Heart right ventricle (tissue), 16 donors: Measurements from ENCODE around the gene TBC1D3B. TPM values are rescaled to one million over a fixed set of nuclear protein-coding genes. Genes with fewer than 3 reads are reported as not detected.
A peak's percentile ranks its signal among the peaks of the same experiment; 100 is the strongest.

Source experiments
- ATAC-seq, 8 donors: fragments of 200-7000 bp; cut with Tn5 transposase; one replicate each; pipeline ENCODE4 v1.9.1; 2020; ENCODE audit warnings: mild to moderate bottlenecking in 8 of 8, moderate library complexity in 8 of 8, moderate number of reproducible peaks in 1 of 8
- DNase-seq, 2 donors: peaks; one replicate each; pipeline ENCODE4 v3.0.0-alpha.2; 2020
- H3K27ac ChIP-seq, 10 donors: fragments of 200-600 bp; sonication (generic) in 2 of 10; one replicate each; pipeline versions ENCODE4 v1.5.0 to v1.8.0; 2020 to 2022; ENCODE audit warnings: mild to moderate bottlenecking in 3 of 10
- H3K27me3 ChIP-seq, 7 donors: fragments of 200-600 bp; one replicate each; pipeline ENCODE4 v1.8.0; 2021 to 2022; ENCODE audit warnings: mild to moderate bottlenecking in 2 of 7
- H3K36me3 ChIP-seq, 9 donors: fragments of 200-600 bp; sonication (generic) in 1 of 9; one replicate each; pipeline versions ENCODE4 v1.5.0 to v1.8.0; 2020 to 2022; ENCODE audit warnings: mild to moderate bottlenecking in 2 of 9
- H3K4me1 ChIP-seq, 9 donors: fragments of 200-600 bp; sonication (generic) in 1 of 9; one replicate each; pipeline versions ENCODE4 v1.5.0 to v1.8.0; 2020 to 2022; ENCODE audit warnings: mild to moderate bottlenecking in 4 of 9
- H3K4me3 ChIP-seq, 10 donors: fragments of 200-600 bp; sonication (generic) in 2 of 10; one replicate each; pipeline versions ENCODE4 v1.5.0 to v1.8.0; 2020 to 2022; ENCODE audit warnings: mild to moderate bottlenecking in 7 of 10, moderate library complexity in 2 of 10
- H3K9me3 ChIP-seq, 11 donors: fragments of 200-600 bp in 10 of 11; sonication (generic) in 2 of 11; one replicate each; pipeline versions ENCODE4 v1.5.0 to v1.8.0; 2013 to 2022; ENCODE audit warnings: mild to moderate bottlenecking in 2 of 11, control low read depth in 1 of 11, moderate library complexity in 1 of 11
- WGBS, 2 donors: extraction: QIAGEN DNeasy Blood & Tissue Kit; methylation state at CpG; one replicate each; pipeline ENCODE4 v1.1.7; 2013; ENCODE audit warnings: inconsistent platforms in 1 of 2; 5-methylcytosine and 5-hydroxymethylcytosine counted together
- intact Hi-C, 10 donors: fragments of 100-400 bp; cut with DNase I; formaldehyde crosslinking; loops; one replicate each; pipeline versions ENCODE4 v1.11.1 to v1.14.2; 2022
- polyA plus RNA-seq, 2 donors: library from polyadenylated mRNA; stranded (reverse); fragments of 200-250 nt; gene quantifications; one replicate each; pipeline ENCODE4 v1.2.3, GENCODE V29; 2013
- total RNA-seq, 10 donors: library from RNA; stranded (reverse); fragmentation: NEBNext Ultra II Directional in 3 of 10; extraction: Animal tissue kit (Norgen Biotek cat#: 25700) in 3 of 10; gene quantifications; one replicate each; pipeline versions ENCODE4 v1.2.1 to v1.2.4, GENCODE V29; 2021 to 2023
- TF ChIP-seq, protein P1 (sequence below), 9 donors: fragments of 200-600 bp; sonication (generic) in 2 of 9; IDR thresholded peaks; one replicate each; pipeline versions ENCODE4 v1.5.0 to v1.8.0; 2021 to 2022; ENCODE audit warnings: antibody characterized with exemption in 9 of 9, mild to moderate bottlenecking in 5 of 9, moderate library complexity in 1 of 9
- donor health status: Arrhythmogenic right ventricular cardiomyopathy.
- donor health status: ischemic (EF 13 %, LVEDD 7.1; RV severe dilation, severe dysfunction).
- donor health status: healthy with polysubstance abuse.
- donor health status: DM: no; HTN: yes; CAD: no.
- donor health status: DM: no; HTN: no; CAD: no.
- donor health status: ischemic (EF 25% LVEDD 6.9; RV normal size, moderate dysfunction).
- donor health status: ischemic (EF 25% LVEDD 5.7; RV mildly dilated, moderate dysfunction).
- donor health status: healthy.
- donor health status: DM: yes; HTN: yes; CAD: no.
- donor health status: Ischemic cardiomyopathy.
- donor health status: ischemic (EF 35%, LVEDD 5.7; RV mildly dilated, moderate dysfunction).
- donor health status: nonischemic (EF 11% LVEDD 7.7; RV severe dilation, severe dysfunction).
- donor health status: DM: yes; HTN: yes; CAD: no.
- donor health status: PGD.
- donor health status: ischemic (EF 29% LVEDD 5.4; RV normal size, mild dysfunction).
- donor health status: nonischemic (EF 23%, LVEDD 6.1; RV moderate dilation, normal function).

Gene TBC1D3B
- total and polyA plus RNA-seq, 12 donors, result 0.42 to 5.9 (median 1.7) TPM

DNA sequence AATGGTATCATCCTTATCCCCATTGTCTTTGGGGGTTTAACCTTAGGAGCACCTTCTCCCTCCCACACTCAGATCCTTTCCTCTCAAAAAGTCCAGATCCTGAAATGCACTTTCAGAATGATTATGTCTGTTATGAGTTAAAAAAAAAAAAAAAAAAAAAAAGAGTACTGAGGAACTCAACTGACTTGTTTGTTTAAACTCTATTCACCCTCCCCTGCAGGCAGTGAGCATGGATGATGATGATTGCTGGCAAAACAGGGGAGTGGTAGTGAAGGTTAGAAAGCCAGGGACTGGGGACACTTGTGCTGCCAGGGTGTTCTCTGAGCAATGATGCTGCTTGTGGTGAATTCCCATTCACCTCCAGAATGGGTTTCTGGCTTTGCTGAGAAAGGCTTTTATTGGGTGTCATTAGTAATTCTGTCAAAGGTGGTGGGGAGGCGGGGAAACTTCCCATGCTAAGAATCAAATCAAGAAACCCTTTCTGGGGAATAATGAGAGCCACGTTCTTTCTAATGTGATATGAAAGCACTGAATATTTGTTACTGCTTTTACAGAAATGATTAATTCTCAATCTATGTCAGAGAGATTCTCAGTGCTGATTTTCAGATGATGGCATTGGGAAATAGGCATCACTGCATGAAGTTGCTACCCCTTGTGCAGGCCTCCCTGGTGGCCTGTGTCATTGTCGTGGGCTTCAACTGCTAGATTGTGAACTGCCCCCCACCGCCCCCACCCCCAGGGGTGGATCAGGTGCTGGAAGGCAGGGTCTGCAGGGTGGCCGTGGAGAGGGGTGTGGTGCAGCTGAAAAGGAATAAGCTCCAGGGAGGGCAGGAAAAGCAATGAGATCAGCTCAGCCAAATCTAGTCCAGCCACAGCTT lies 58.7 kb downstream of the TBC1D3B start:
- H3K4me3 ChIP-seq, result no peak overlapping the region
- ATAC-seq (peak in 1 of 8 donors; percentile 20), DNase-seq (no peak)
- no peak overlapping the region for H3K27ac ChIP-seq
- intact Hi-C loops, result loop anchor here in 3 of 10 donors (10.0 kb wide), 2 partner anchors 63 to 67 kb away; no protein-coding TSS in a partner anchor
- TF ChIP-seq, protein P1, sequence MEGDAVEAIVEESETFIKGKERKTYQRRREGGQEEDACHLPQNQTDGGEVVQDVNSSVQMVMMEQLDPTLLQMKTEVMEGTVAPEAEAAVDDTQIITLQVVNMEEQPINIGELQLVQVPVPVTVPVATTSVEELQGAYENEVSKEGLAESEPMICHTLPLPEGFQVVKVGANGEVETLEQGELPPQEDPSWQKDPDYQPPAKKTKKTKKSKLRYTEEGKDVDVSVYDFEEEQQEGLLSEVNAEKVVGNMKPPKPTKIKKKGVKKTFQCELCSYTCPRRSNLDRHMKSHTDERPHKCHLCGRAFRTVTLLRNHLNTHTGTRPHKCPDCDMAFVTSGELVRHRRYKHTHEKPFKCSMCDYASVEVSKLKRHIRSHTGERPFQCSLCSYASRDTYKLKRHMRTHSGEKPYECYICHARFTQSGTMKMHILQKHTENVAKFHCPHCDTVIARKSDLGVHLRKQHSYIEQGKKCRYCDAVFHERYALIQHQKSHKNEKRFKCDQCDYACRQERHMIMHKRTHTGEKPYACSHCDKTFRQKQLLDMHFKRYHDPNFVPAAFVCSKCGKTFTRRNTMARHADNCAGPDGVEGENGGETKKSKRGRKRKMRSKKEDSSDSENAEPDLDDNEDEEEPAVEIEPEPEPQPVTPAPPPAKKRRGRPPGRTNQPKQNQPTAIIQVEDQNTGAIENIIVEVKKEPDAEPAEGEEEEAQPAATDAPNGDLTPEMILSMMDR (IDR thresholded peaks at IDR 0.05), result no peak
- H3K36me3 ChIP-seq, result no peaks in the 10 kb centered on the region
- H3K27me3 ChIP-seq, result no peaks in the 10 kb centered on the region
- no peaks in the 10 kb centered on the region for H3K4me1 ChIP-seq
- no peaks in the 10 kb centered on the region for H3K9me3 ChIP-seq
- WGBS, 2 donors, result 38 to 41% methylated on average over 5 of the region's 5 CpGs

Other genes with a start within 250 kb of the TBC1D3B start
- gene RDM1, start 245.9 kb downstream of the TBC1D3B start, total RNA-seq, result 1 to 10 TPM in 1 of 10 donors, under 1 TPM in 1, not detected in 8; 0.46 to 1.3 TPM
- gene RDM1, start 245.9 kb downstream of the TBC1D3B start, polyA plus RNA-seq, result not detected
- not detected for gene LYZL6, start 232.9 kb downstream of the TBC1D3B start, total RNA-seq
- gene LYZL6, start 232.9 kb downstream of the TBC1D3B start, polyA plus RNA-seq, result not detected
- gene CCL16, start 195.1 kb downstream of the TBC1D3B start, total RNA-seq, result not detected
- gene CCL16, start 195.1 kb downstream of the TBC1D3B start, polyA plus RNA-seq, result under 1 TPM; 0.03 to 0.88 TPM
- 10 to 100 TPM in 2 of 10 donors, 1 to 10 TPM in 8; 1.0 to 16.4 (median 5.1) TPM for gene CCL14, start 189.9 kb downstream of the TBC1D3B start, total RNA-seq
- gene CCL14, start 189.9 kb downstream of the TBC1D3B start, polyA plus RNA-seq, result 10 to 100 TPM; 28.6 to 77.3 TPM
- gene CCL15, start 175.1 kb downstream of the TBC1D3B start, total RNA-seq, result not detected
- not detected for gene CCL15, start 175.1 kb downstream of the TBC1D3B start, polyA plus RNA-seq
- gene CCL23, start 158.7 kb downstream of the TBC1D3B start, total RNA-seq, result 1 to 10 TPM in 1 of 10 donors, not detected in 9; 1.6 TPM
- 1 to 10 TPM in 1 of 2 donors, under 1 TPM in 1; 0.38 to 1.5 TPM for gene CCL23, start 158.7 kb downstream of the TBC1D3B start, polyA plus RNA-seq
- gene CCL18, start 112.4 kb downstream of the TBC1D3B start, total RNA-seq, result 10 to 100 TPM in 1 of 10 donors, 1 to 10 TPM in 7, under 1 TPM in 1, not detected in 1; 0.83 to 21.0 (median 2.0) TPM
- gene CCL18, start 112.4 kb downstream of the TBC1D3B start, polyA plus RNA-seq, result 1 to 10 TPM in 1 of 2 donors, under 1 TPM in 1; 0.97 to 1.0 TPM
- 10 to 100 TPM in 2 of 10 donors, under 1 TPM in 5, not detected in 3; 0.24 to 12.3 (median 0.52) TPM for gene CCL3, start 86.5 kb downstream of the TBC1D3B start, total RNA-seq
- under 1 TPM in 1 of 2 donors, not detected in 1; 0.83 TPM for gene CCL3, start 86.5 kb downstream of the TBC1D3B start, polyA plus RNA-seq
- 10 to 100 TPM in 2 of 10 donors, under 1 TPM in 8; 0.32 to 18.2 (median 0.74) TPM for gene CCL4, start 72.8 kb downstream of the TBC1D3B start, total RNA-seq
- gene CCL4, start 72.8 kb downstream of the TBC1D3B start, polyA plus RNA-seq, result 1 to 10 TPM in 1 of 2 donors, under 1 TPM in 1; 0.80 to 1.0 TPM
- gene CCL3L1, start 20.1 kb upstream of the TBC1D3B start, total RNA-seq, result 1 to 10 TPM in 1 of 10 donors, under 1 TPM in 3, not detected in 6; 0.31 to 7.5 (median 0.92) TPM
- under 1 TPM in 1 of 2 donors, not detected in 1; 0.10 TPM for gene CCL3L1, start 20.1 kb upstream of the TBC1D3B start, polyA plus RNA-seq
- 10 to 100 TPM in 1 of 10 donors, 1 to 10 TPM in 1, under 1 TPM in 2, not detected in 6; 0.62 to 17.1 (median 1.0) TPM for gene CCL4L2, start 34.4 kb upstream of the TBC1D3B start, total RNA-seq
- under 1 TPM in 1 of 2 donors, not detected in 1; 0.12 TPM for gene CCL4L2, start 34.4 kb upstream of the TBC1D3B start, polyA plus RNA-seq
- gene TBC1D3I, start 87.9 kb upstream of the TBC1D3B start, total RNA-seq, result under 1 TPM in 5 of 10 donors, not detected in 5; 0.19 to 0.68 (median 0.42) TPM
- under 1 TPM in 1 of 2 donors, not detected in 1; 0.23 TPM for gene TBC1D3I, start 87.9 kb upstream of the TBC1D3B start, polyA plus RNA-seq
- under 1 TPM in 1 of 10 donors, not detected in 9; 0.97 TPM for gene TBC1D3G, start 147.2 kb upstream of the TBC1D3B start, total RNA-seq
- gene TBC1D3G, start 147.2 kb upstream of the TBC1D3B start, polyA plus RNA-seq, result 10 to 100 TPM in 1 of 2 donors, not detected in 1; 12.7 TPM
- gene TBC1D3H, start 211.8 kb upstream of the TBC1D3B start, total RNA-seq, result not detected
- gene TBC1D3H, start 211.8 kb upstream of the TBC1D3B start, polyA plus RNA-seq, result not detected